Measurements from ENCODE around the gene TNN.

Gene TNN

GRCh38 chr1:175182201-175182746 lies 114.6 kb downstream of the TNN start:
- H3K27ac Mint-ChIP-seq, result no peak overlapping the region
- peaks cover 71% of the 10 kb centered on the region for H3K4me1 Mint-ChIP-seq (ENCODE audit: low read depth)
- H3K9me3 Mint-ChIP-seq, result no peaks in the 10 kb centered on the region
- no peak overlapping the region for H3K4me3 Mint-ChIP-seq
- no peaks in the 10 kb centered on the region for H3K27me3 Mint-ChIP-seq
- H3K36me3 Mint-ChIP-seq (ENCODE audit: low read depth), result peaks cover 40% of the 10 kb centered on the region

- H3K27ac Mint-ChIP-seq, result no peak overlapping the region
- no peaks in the 10 kb centered on the region for H3K27me3 Mint-ChIP-seq
- no peaks in the 10 kb centered on the region for H3K9me3 Mint-ChIP-seq
- H3K4me1 Mint-ChIP-seq (ENCODE audit: low read depth), result peaks cover 82% of the 10 kb centered on the region
- no peak overlapping the region for H3K4me3 Mint-ChIP-seq
- H3K36me3 Mint-ChIP-seq (ENCODE audit: low read depth), result peaks cover 46% of the 10 kb centered on the region
Observed at GRCh38 chr1:175183586-175183985, 116.0 kb downstream of the TNN start.

DNA sequence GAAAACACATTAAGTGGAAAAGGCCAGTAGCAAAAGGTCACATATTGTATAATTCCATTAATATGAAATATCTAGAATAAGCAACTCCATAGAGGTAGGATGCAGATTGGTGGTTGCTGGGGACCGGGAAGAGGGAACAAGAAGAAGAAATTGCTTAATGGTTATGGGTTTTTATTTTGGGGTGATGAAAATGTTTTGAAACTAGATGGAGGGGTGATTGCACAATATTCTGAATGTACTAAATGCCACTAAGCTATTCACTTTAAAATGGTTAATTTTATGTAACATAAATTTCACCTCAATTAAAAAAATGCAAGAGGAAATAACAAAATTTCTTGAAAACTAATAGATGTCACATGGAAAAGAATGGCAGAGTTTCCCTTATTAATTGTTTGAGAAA lies 118.3 kb downstream of the TNN start:
- H3K4me1 Mint-ChIP-seq (ENCODE audit: low read depth), result peaks cover 90% of the 10 kb centered on the region
- H3K9me3 Mint-ChIP-seq, result no peaks in the 10 kb centered on the region
- no peak overlapping the region for H3K27ac Mint-ChIP-seq
- H3K4me3 Mint-ChIP-seq, result no peak overlapping the region
- H3K27me3 Mint-ChIP-seq, result no peaks in the 10 kb centered on the region
- peaks cover 55% of the 10 kb centered on the region for H3K36me3 Mint-ChIP-seq (ENCODE audit: low read depth)

DNA sequence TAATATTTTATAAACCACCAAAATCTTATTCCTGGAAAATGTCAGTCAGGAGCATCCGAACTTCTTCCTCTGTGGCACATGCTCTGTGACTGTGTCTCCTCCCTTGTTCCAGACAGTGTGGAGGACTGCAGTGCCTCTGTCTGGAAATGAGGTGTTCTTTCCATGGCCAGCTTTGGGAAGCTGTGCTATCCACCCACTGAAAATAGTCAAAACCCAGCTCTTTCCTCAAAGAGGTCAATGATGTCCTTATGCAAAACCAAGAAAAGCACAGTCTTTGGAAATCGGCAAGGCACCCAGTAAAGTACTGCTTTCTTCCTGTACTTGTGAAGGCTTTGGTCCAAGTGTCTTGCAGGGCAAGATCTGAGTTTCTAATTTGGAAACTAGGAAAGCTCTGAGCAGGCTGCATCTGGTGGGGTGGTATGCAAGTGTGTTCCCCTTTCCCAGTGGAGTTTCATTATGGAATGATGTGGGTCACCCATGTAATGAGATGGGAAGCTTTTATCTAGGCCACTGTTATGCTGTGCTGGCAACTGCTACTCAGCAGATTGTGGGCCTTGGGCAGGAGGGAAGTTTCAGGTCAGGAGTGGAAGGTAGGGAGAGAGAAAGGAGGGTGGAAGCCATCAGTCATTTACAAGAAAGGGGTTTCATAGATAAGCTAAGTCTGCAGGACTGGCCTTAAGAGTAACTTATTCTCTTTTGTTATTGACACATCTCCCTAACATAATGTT lies 119.0 kb downstream of the TNN start:
- H3K36me3 Mint-ChIP-seq (ENCODE audit: low read depth), result peaks cover 50% of the 10 kb centered on the region
- H3K4me3 Mint-ChIP-seq, result no peak overlapping the region
- no peaks in the 10 kb centered on the region for H3K9me3 Mint-ChIP-seq
- H3K27ac Mint-ChIP-seq, result no peak overlapping the region
- H3K4me1 Mint-ChIP-seq (ENCODE audit: low read depth), result peaks cover 87% of the 10 kb centered on the region
- H3K27me3 Mint-ChIP-seq, result no peaks in the 10 kb centered on the region

DNA sequence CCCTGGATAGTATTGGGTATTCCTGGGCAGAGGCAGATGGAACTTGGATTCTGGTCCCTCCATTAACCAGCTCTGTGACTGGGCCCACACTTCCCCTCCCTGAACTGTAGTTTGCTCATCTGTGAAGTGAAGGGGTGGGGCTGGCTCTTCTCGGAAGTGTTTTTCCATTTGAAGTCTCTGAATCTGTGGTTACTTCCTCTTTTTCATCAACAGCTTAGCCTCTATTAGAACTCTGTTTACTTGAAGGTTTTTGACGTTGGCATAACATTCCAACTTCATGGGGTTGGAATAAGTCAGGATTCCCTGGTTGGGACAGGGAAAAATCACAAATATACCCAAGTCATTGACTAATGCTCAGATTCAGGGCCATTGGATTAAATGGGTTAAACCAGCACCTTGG lies 121.3 kb downstream of the TNN start:
- Mint-ChIP-seq H3K27me3 (no peaks in the 10 kb centered on the region), H3K4me3 (peak overlapping the region; percentile 91), H3K27ac (peak overlapping the region; percentile 89), H3K9me3 (no peaks in the 10 kb centered on the region), H3K4me1 (ENCODE audit: low read depth) (peaks cover 74% of the 10 kb centered on the region), H3K36me3 (ENCODE audit: low read depth) (peaks cover 36% of the 10 kb centered on the region)

- Mint-ChIP-seq H3K4me3 (peak overlapping the region; percentile 91), H3K36me3 (ENCODE audit: low read depth) (peaks cover 21% of the 10 kb centered on the region), H3K9me3 (no peaks in the 10 kb centered on the region), H3K27ac (peak overlapping the region; percentile 92), H3K27me3 (no peaks in the 10 kb centered on the region), H3K4me1 (ENCODE audit: low read depth) (peaks cover 66% of the 10 kb centered on the region)
Observed at GRCh38 chr1:175191659-175192058, 124.0 kb downstream of the TNN start.

DNA sequence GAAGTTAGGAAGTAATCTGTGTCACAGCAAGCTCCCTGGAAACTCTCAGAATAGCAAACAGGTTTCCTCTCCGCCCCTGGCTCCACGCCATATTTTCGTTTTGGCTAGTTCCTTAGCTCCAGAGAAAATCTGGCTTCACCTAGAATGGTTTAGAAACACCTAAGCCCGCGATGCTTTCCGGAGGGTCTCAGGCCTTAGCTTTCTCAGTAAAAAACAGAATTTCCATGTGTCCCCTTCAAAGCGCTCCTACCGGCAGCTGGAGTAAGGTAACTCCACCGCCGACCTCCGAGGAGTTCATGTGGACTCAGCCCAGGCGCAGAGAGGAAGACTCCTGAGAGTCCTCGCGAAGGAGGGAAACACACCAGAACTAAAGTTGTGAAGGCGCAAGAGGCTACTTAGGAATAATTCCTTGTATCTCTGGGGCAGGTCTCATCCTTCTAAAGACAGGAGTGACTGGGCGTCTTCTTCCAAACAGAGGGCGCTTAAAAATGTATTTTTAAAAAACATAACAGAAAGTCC lies 124.5 kb downstream of the TNN start:
- Mint-ChIP-seq H3K9me3 (no peaks in the 10 kb centered on the region), H3K36me3 (ENCODE audit: low read depth) (peaks cover 17% of the 10 kb centered on the region), H3K4me1 (ENCODE audit: low read depth) (peaks cover 61% of the 10 kb centered on the region), H3K27ac (peak overlapping the region; percentile 92), H3K4me3 (peak overlapping the region; percentile 91), H3K27me3 (no peaks in the 10 kb centered on the region)

DNA sequence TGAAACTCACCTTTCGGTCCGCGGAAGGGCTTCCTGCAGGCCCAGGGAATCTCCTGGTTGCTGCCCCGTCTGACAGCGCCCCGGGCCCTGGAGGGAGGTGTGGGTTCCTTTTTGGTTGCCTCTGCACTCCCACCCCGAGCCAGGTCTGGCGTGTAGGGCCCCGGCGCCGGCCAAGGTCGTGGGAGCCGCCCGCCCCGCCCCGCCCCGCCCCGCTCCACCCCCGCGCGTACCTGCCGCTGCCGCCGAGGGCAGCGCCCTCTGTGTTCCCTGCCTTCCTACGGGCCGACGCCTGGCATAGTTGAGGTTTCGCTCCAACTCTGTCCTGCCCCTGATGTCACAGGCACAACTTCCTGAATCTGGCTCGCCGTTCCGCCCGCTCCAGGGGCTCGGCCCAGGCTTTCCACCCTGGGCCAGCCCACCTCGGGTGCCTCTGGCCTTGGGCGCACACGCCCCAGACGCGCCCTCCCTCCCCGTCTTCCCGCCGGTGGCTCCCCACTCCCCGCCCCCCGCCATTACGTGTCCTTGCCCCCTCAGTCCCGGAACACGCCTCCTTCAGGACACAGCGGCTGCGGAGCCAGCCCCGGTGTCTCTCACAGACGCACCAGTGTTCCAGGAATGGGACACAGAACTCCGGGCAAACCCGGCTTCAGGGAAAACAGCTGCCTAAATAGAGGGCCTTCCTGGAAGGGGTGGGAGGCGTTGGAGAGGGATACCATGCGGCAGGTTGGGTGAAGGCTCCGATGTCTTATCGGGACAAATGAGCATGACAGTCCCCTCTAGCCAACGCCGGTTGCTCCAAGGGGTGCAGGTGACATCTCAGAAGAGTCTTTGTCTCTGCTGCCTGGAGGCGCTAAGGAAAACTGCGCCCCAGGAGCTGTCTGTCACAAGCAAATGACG lies 125.2 kb downstream of the TNN start, which contains the start of gene KIAA0040:
Gene KIAA0040 (minus strand): TSS at position 147 of the 897 bp plus-strand sequence. CDS start 31,763 bp downstream, outside the sequence.
- Mint-ChIP-seq H3K9me3 (no peaks in the 10 kb centered on the region), H3K27ac (peak within 1 kb of the TSS; percentile 92), H3K36me3 (ENCODE audit: low read depth) (peaks cover 11% of the 10 kb centered on the region), H3K27me3 (no peaks in the 10 kb centered on the region), H3K4me1 (ENCODE audit: low read depth) (peaks cover 61% of the 10 kb centered on the region), H3K4me3 (peak within 1 kb of the TSS; percentile 91)

- H3K27ac Mint-ChIP-seq, result peak overlapping the region; percentile 64
- H3K4me3 Mint-ChIP-seq, result peak overlapping the region; percentile 91
- H3K36me3 Mint-ChIP-seq (ENCODE audit: low read depth), result peaks cover 9% of the 10 kb centered on the region
- H3K9me3 Mint-ChIP-seq, result no peaks in the 10 kb centered on the region
- peaks cover 59% of the 10 kb centered on the region for H3K4me1 Mint-ChIP-seq (ENCODE audit: low read depth)
- H3K27me3 Mint-ChIP-seq, result no peaks in the 10 kb centered on the region
Observed at GRCh38 chr1:175193527-175193910, 125.9 kb downstream of the TNN start.

DNA sequence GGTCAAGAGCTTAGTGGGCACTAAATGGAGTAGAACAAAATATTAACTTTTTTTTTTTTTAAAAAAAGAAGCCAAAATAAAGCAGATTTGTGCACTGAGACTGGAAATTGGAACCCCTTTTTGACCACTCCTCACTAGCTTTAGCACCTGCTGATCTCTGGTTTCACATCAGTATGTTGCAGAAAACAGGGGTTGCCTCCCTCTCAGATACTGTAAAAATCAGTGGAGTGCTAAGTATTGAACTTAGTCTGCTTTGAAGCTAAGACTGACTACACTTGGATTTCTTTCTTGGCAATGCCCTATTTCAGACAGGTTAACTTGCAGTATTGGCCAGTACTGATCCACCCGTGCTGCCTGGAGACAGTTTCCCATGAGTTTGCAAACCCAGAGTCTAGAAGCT lies 127.6 kb downstream of the TNN start:
- no peaks in the 10 kb centered on the region for H3K9me3 Mint-ChIP-seq
- H3K27me3 Mint-ChIP-seq, result no peaks in the 10 kb centered on the region
- H3K36me3 Mint-ChIP-seq (ENCODE audit: low read depth), result peaks cover 3% of the 10 kb centered on the region
- H3K4me1 Mint-ChIP-seq (ENCODE audit: low read depth), result peaks cover 41% of the 10 kb centered on the region
- H3K4me3 Mint-ChIP-seq, result no peak overlapping the region
- no peak overlapping the region for H3K27ac Mint-ChIP-seq

GRCh38 chr1:175195798-175196197 lies 128.2 kb downstream of the TNN start:
- Mint-ChIP-seq H3K27me3 (no peaks in the 10 kb centered on the region), H3K4me1 (ENCODE audit: low read depth) (peaks cover 36% of the 10 kb centered on the region), H3K9me3 (no peaks in the 10 kb centered on the region), H3K4me3 (no peak overlapping the region), H3K27ac (no peak overlapping the region), H3K36me3 (ENCODE audit: low read depth) (no peaks in the 10 kb centered on the region)

DNA sequence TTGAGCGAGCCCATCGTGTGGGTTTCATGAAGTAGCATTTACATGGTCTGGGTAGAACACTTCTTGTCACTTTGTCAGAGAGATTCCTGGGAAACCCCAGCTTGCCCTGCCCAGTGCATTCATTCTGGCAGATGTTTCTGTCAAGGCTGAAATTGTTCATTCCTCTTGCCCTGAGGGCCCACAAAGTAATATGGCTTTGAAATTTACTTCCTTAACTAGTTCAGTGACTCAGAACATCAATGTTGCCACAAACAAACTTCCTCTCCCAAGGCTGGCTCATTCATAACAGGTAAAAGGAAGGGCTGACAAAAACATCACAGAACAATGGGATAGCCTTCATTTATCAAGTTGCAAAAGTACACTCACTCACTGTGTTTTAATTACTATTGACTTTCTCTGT lies 129.9 kb downstream of the TNN start:
- peak overlapping the region; percentile 3 for H3K27ac Mint-ChIP-seq
- H3K36me3 Mint-ChIP-seq (ENCODE audit: low read depth), result no peaks in the 10 kb centered on the region
- H3K27me3 Mint-ChIP-seq, result no peaks in the 10 kb centered on the region
- peaks cover 31% of the 10 kb centered on the region for H3K4me1 Mint-ChIP-seq (ENCODE audit: low read depth)
- H3K4me3 Mint-ChIP-seq, result no peak overlapping the region
- H3K9me3 Mint-ChIP-seq, result no peaks in the 10 kb centered on the region
